ENCODE results near the gene HOGA1. TPM values are rescaled to one million over a fixed set of nuclear protein-coding genes. Genes with fewer than 3 reads are reported as not detected.

Gene HOGA1
- total RNA-seq, 4 donors from 2014 or later = 0.67 to 4.5 (median 0.93) TPM

DNA sequence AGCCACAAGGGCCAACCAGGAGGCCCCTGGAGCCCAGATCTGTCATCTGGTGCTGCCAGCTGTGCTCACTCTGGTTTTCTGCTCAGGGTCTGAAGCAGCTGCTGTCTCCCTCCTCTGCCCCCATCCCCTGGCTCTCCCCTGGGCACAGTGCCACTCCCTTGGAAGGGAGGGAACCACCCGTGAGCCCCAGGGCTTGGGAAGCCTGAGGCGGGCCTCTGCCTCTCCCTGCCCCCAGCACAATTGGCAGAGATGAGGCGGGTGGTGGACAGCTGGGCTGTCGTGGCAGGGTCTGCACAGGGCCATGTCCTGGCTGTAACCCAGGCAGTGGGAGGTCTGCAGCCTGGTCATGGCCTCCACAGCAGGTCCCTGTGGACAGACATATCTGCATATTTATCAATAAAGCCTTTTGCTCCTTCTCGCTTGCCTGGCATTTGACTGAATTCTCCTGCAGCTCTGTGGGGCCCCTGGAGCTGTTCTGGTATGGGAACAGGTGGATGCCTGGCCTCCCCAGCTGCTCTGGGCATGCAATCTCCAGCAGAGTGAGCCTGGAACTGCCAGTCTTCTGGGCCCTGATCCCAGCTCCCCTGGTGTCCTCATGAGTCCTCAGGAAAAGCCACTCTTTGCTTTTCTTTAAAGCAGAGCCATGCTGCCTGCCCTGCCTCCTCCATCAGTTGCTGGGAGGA, 13.3 kb upstream of the HOGA1 start:
- peaks cover 3 to 16% of the 10 kb centered on the region in 2 donors for H3K36me3 ChIP-seq
- no peak overlapping the region for H3K4me3 ChIP-seq (replicated peaks in 1 of 3)
- H3K27ac ChIP-seq = no peak overlapping the region
- H3K4me1 ChIP-seq = peaks cover 16 to 21% of the 10 kb centered on the region in 2 donors
- no peak for TF ChIP-seq POLR2A (IDR thresholded peaks at IDR 0.05)
- TF ChIP-seq, protein P1, sequence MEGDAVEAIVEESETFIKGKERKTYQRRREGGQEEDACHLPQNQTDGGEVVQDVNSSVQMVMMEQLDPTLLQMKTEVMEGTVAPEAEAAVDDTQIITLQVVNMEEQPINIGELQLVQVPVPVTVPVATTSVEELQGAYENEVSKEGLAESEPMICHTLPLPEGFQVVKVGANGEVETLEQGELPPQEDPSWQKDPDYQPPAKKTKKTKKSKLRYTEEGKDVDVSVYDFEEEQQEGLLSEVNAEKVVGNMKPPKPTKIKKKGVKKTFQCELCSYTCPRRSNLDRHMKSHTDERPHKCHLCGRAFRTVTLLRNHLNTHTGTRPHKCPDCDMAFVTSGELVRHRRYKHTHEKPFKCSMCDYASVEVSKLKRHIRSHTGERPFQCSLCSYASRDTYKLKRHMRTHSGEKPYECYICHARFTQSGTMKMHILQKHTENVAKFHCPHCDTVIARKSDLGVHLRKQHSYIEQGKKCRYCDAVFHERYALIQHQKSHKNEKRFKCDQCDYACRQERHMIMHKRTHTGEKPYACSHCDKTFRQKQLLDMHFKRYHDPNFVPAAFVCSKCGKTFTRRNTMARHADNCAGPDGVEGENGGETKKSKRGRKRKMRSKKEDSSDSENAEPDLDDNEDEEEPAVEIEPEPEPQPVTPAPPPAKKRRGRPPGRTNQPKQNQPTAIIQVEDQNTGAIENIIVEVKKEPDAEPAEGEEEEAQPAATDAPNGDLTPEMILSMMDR (IDR thresholded peaks at IDR 0.05) = no peak
- H3K27me3 ChIP-seq = no peaks in the 10 kb centered on the region
- no peaks in the 10 kb centered on the region for H3K9me3 ChIP-seq
- DNase-seq = no peak
- 92 to 97% methylated on average over 2 to 5 of the region's 5 CpGs for WGBS, 2 donors
- intact Hi-C loops (cut with DNase I) = no loop called here

DNA sequence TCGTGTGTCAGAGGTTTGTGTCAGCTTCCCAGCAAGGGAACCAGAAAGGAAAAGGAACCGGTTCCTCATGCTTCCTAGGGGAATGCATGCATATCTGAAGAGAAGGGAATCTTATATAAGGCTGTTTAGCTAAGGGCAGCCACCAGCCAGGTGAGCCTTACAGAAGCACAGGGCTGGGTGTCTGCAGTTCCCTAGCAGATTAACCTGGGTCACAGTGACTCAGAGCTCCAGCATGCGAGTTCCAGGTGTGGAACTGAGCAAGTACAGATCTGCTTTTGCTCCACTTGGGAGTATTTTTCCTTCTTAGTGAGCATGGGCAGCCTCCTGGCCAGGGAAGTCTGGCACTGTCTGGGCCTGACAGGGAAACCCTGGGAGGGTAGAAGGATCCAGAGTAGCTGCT, 12.6 kb upstream of the HOGA1 start:
- no peak for DNase-seq
- peak overlapping the region in 1 of 3 donors; percentile 18 for H3K27ac ChIP-seq
- TF ChIP-seq, protein P1 (IDR thresholded peaks at IDR 0.05) = no peak
- no peak for TF ChIP-seq POLR2A (IDR thresholded peaks at IDR 0.05)

DNA sequence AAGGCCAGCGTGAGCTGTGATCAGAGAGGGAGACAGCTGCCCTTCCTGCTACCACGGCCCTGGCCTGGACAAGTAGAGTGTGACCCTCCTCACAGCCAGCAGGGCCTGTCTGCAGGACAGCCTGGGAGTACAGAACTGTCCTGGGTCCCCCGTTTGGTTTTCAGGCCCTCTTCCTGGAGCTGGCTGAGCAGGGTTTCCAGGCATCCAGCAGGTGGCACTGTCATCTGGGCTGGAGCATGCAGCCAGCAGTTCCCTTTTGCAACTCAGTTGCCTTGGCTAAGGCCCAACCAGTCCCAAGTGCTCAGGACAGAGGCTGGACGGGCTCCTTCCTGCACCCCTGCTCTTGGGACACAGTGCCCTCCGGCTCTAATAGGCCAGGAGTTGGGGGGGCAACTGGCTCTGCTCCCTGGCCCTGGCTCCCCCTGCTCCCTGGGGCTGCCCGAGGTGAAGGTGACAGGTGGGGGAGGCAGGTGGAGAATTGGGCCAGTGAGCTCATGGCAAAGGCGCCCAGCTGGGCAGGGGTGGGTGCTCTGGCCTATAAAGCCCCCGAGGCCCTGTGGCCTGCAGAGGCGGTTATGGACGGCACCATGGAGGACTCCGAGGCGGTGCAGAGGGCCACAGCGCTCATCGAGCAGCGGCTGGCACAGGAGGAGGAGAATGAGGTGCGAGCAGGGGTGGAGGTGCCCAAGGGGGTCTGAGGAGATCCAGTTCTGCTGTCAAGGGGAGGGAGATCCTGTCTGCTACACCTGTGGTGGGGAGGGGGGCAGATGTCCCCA, 11.8 kb upstream of the HOGA1 start, which contains the start of gene ANKRD2:
ANKRD2 (plus strand) TSS at position 566 of the 776 bp plus-strand sequence; CDS start at position 576, 10 bp downstream.
- intact Hi-C loops (cut with DNase I) = no loop called here
- Histone ChIP-seq H3K27ac (peak within 1 kb of the TSS in 1 of 3 donors; percentile 18), H3K4me1 (peaks cover 16 to 21% of the 10 kb centered on the region in 2 donors), H3K36me3 (peaks cover 3 to 16% of the 10 kb centered on the region in 2 donors), H3K9me3 (no peaks in the 10 kb centered on the region), H3K4me3 (replicated peaks in 1 of 3) (no peak within 1 kb of the TSS), H3K27me3 (no peaks in the 10 kb centered on the region)
- DNase-seq = peak; percentile 72 to 80
- WGBS, 2 donors = 83 to 84% methylated on average over 13 of the region's 16 CpGs
- no peak for TF ChIP-seq POLR2A (IDR thresholded peaks at IDR 0.05)
- TF ChIP-seq, protein P1 (IDR thresholded peaks at IDR 0.05) = peak; percentile 57 to 89 (median 70)

More for the DNA sequence above, 12.6 kb upstream of the HOGA1 start:
- Histone ChIP-seq H3K4me1 (peaks cover 16 to 21% of the 10 kb centered on the region in 2 donors), H3K9me3 (no peaks in the 10 kb centered on the region), H3K4me3 (replicated peaks in 1 of 3) (no peak overlapping the region), H3K36me3 (peaks cover 3 to 16% of the 10 kb centered on the region in 2 donors), H3K27me3 (no peaks in the 10 kb centered on the region)
- intact Hi-C loops (cut with DNase I) = no loop called here
- 78 to 83% methylated on average over 2 of the region's 3 CpGs for WGBS, 2 donors

DNA sequence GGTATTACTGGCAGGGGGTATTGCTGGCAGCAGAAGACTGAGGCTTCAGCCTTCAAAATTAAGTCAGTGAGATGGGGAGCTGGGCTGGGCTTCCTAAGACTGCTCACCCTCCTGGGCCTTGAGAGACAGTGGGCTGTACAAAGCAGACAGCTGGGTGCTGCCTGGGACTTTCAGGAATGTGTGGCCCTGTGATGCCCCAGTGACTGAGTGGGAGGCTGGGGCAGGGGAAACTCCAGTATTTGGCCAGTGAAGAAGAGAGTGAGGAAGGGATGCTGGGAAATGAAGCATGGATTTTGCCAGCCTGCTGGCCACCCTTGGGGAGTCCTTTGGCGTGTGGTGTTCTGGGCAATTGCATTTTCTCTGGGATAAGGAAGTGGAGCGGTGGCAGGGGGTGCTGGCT, 11.2 kb upstream of the HOGA1 start:
- Histone ChIP-seq H3K4me1 (peaks cover 16 to 21% of the 10 kb centered on the region in 2 donors), H3K9me3 (no peaks in the 10 kb centered on the region), H3K27me3 (no peaks in the 10 kb centered on the region), H3K27ac (no peak overlapping the region), H3K36me3 (peaks cover 3 to 16% of the 10 kb centered on the region in 2 donors), H3K4me3 (replicated peaks in 1 of 3) (no peak overlapping the region)
- TF ChIP-seq POLR2A (IDR thresholded peaks at IDR 0.05) = no peak
- TF ChIP-seq, protein P1 (IDR thresholded peaks at IDR 0.05) = no peak
- WGBS, 2 donors = 94 to 100% methylated on average over 2 of the region's 2 CpGs
- DNase-seq = no peak
- intact Hi-C loops (cut with DNase I) = no loop called here
